GM23248 (cell line): Measurements from ENCODE around the gene ASPSCR1.

ENCODE experiments used
- EZH2 ChIP-seq: fragments of 200-600 bp; sonication (generic); IDR thresholded peaks from 2 replicates; pipeline ENCODE4 v1.6.1; 2018; ENCODE audit warnings: antibody characterized with exemption, mild to moderate bottlenecking; ENCODE audit not compliant: insufficient read depth, poor library complexity, severe bottlenecking
- EZH2phosphoT487 ChIP-seq: fragments of 200-600 bp; sonication (generic); IDR thresholded peaks from 2 replicates; pipeline ENCODE4 v1.6.1; 2018; ENCODE audit warnings: antibody characterized with exemption, moderate library complexity, mild to moderate bottlenecking, low read depth; ENCODE audit not compliant: insufficient read depth

DNA sequence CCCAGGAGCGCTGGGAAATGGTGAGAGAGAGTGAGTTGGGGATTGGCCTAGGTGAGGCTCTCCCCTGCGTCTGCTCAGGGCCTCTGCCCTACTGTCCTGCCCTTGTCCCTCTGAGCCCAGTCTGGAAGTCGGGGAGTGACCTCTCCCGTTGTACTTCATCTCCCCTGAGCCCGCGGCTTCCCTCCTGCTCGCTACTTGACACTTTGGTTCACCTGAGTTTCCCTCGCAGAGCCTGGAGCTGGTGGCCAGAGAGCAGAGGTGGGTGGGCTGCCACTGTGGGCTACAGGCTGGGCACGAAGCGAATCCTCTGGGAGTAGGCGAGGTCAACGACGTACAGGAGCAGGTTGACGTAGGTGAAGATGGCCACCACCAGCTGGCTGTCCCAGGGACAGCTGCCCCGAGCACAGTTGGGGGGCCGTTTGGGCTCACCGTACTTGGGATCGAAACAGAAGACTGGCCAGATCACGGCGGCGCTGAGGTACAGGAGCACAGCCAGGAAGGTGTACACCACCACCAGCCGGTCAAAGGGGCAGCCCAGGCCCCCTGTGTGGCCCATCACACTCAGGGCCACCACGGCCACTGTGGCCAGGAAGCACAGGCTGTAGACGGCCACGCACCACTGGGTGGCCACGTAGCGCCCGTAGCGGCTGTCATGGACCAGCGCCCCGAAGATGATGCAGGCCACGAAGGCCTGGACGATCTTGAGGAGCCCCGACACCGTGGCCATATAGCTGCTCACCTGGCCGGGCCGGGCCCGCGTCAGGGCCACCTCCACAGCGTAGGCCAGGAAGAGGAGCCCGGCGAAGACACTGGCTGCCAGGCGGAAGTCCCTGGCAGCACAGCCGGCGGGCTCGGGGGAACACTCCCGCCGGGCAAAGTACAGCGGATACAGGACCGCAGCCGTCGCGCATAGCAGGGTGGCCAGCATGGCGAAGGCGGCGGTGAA is 36.6 kb upstream of the ASPSCR1 start:
- TF ChIP-seq EZH2 (no peak), EZH2phosphoT487 (no peak)
